GM21619 (cell line): ENCODE results near the gene EPG5.
"Not testable (repeated sequence)": the region's sequence is repeated elsewhere in the genome, so short reads cannot be mapped to it uniquely, and the experiment has no call there.

ENCODE experiments used
- ATAC-seq: cut with Tn5 transposase; IDR thresholded peaks from one replicate; pipeline ENCODE4 v1.9.1; 2021; ENCODE audit not compliant: unreplicated experiment

Gene EPG5

DNA sequence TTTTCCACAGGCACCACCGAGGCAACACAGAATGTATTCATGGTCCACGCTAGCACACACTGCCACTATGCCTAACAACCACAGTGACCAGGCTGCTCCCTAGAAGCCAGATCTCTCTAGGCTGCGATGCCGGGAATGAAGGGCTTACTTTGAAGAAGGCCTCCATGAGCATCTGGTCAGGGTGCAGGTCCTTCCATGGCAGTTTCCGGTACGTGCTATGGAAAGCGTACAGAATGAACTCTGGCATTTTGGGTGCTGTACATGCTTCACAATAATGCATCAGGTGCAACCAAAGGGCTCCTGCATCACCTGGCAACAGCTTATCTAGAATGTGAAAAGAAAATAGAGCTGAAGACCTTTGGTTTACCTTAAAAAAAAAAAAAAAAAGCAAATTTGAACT, 96.7 kb downstream of the EPG5 start:
- no peak for ATAC-seq

DNA sequence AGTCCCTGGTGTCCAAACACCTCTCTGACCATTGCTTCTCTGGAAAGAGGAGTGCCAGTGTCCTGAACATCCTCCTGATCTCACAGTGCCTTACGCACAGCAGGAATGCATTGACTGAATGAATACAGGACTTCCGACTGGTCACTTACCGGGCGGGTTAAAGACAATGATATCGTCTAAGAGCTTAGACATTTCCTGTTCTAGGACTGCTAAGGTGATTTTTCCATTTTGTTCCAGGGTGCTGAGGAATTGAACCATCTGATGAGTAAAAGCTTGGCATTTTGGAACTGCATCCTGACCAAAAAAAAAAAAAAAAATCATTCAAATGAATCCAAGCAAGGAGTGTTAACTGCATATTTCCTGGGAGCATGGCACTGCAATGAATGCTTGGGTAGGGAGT, 101.7 kb downstream of the EPG5 start:
- ATAC-seq: no peak

DNA sequence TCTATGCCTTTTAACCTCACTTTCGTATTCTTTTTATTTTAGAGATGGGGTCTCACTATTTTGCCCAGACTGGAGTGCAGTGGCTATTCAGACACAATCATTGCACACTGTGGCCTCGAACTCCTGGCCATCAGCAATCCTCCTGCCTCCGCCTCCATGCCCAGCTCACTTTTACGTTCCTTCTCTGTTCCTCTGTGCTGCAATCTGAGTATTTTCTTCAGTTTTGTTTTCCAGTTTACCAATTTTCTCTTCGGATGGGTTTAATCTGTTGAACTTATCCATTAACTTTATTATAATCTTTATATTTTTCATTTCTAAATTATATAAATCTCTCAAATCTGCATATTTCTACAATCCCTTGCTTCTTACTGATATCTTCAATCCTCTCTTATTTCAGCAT, 103.0 kb downstream of the EPG5 start:
- ATAC-seq: no peak

DNA sequence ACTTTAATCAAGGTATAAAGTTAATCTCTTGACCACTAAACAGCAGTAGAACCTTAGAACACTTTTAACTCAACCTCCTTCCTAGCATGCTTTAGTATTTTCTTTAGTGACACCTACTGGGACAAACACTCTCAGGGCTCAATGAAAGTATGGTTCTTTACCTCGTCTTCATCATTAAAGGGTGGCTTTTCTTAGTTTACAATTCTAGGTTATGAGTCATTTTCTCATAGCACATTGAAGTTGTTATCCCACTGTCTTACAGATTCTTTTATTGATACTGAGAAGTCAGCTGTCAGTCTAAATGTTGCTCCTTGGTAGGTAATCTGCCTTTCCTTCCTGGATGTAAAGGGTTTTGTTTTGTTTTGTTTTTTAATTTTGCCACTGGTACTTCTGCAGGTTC, 103.7 kb downstream of the EPG5 start:
- no peak for ATAC-seq

DNA sequence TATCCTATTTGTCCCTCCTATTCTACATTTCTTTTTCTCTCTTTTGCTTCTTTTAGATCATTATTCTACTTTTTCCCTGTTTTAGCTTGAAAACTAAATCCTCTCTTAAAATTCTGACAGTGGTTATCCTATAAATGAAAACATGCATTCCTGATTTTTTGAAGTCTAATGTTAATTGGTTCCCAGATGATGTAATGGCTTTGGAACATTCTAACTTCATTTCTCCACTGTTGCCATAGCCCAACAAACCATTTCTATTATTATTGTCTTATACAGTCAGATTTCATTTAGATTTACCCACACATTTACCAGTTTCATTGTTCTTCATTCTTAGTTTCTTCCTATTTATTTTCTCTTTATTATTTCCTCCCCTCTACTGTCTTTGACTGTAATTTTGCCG, 105.2 kb downstream of the EPG5 start:
- no peak for ATAC-seq

DNA sequence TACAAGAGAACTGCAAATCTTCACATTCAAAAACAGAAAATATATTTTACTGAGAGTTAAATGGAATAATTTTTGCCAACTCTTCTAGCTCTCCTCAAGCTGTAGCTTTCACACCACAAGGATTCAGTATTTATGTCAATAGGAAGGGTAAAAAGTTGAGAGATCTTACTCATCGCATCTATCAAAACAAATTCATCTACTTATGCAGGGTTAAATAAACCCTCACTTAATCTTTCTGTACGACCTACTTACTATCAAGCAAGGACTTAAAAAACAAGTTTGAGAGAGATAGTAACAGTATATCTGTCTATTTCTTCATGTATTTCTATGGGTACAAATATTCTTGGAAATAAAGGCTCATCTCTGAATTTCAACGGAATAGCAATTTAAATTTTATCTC, 106.2 kb downstream of the EPG5 start:
- ATAC-seq: no peak

DNA sequence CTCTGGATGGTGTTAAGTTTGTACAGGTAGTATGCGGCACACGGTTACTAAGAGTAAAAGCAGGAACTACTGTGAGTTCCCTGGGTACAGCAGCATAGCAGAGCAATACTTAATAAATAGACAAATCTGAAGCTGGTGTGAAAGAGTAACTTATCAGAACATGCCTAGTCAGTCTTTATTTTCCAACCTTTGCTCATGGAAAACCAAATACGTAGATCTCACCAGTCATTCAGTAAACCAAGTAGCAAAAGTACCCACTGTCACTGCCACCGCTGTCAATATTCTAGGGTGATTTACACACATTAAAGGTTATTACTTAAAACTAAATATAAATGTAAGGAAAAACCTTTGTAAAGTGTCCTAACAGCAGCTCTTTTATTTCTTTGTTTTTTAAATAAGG, 106.6 kb downstream of the EPG5 start:
- ATAC-seq: no peak

DNA sequence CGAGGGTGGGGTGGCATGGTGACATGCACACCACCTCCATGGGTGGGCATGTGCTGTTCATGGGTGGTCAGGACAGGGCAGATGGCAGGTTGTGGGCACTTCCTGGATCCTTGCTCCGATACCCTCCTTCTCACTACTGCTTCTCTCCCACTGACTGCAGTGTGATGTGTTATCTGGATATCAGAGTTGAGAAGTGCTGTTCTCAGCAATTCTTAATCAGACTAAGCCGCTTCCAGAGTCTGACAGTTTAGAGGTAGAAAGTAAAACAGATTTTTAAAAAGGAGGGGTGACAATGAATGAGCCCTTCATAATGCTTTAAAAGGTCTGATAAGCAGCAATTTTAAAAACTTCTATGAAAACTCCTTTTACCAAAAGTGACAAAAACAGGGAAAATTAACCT, 107.8 kb downstream of the EPG5 start:
- no peak for ATAC-seq

DNA sequence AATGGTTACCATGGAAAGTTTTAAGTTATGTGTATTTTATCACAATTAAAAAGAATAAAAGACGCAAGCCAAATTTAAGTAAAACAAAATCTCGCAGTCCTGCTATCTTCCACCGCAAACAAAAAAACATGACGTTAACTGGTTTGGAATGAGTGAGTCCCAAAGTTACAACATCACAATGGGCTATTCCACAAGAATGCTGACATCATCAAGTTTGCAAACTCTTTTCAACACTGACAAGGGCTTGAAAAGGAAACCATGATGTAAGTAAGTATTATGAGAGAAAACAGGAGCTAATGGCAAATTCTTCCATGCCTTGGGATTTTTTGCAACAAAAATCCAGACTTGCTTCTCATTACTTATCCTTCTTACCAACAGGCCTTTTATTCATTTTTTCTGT, 110.6 kb downstream of the EPG5 start:
- no peak for ATAC-seq

DNA sequence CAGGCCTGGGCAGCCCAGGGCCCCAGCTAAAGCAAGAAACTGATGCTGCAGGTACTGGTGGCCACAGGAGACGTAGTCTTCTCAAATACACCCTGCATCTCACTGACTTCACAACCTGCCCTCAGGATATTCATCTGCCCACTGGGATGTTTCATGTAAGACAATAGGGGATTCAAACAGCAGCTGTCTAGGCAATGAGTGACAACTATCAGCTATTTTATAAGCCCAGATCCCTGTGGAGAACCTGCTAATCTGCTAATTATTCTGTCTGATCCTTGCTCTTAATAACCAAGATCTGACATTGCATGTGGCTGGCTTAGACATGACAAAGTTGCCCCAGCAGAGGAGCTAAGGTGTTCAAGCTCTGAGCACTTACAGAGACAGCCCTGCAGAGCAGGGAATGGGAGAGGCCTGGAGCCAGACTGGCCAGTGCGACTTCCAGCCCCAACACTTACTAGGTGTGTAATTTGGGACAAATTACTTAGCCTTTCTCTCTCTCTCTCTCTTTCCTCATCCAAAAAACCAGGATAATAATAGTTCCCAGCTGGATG, 113.0 kb downstream of the EPG5 start:
- no peak for ATAC-seq

DNA sequence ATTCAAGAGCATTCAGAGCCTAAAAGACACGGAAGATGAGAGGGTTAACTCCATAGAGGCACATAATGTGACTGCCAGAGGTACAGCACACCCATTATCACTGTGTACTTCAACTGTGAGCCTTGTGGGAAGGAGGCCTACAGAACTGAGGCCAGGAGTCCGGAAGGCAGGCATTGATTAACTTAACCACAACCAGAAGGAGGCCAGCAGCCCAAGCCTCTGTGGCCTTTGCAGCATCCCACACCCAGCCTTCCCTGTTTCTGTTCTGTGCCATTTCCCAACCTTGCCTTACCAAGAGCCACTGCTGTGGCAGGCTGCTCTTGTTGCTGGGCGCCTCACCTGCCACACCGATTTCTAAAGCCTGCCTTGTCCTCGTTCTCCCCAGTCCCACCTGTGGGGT, 114.5 kb downstream of the EPG5 start:
- ATAC-seq: no peak

DNA sequence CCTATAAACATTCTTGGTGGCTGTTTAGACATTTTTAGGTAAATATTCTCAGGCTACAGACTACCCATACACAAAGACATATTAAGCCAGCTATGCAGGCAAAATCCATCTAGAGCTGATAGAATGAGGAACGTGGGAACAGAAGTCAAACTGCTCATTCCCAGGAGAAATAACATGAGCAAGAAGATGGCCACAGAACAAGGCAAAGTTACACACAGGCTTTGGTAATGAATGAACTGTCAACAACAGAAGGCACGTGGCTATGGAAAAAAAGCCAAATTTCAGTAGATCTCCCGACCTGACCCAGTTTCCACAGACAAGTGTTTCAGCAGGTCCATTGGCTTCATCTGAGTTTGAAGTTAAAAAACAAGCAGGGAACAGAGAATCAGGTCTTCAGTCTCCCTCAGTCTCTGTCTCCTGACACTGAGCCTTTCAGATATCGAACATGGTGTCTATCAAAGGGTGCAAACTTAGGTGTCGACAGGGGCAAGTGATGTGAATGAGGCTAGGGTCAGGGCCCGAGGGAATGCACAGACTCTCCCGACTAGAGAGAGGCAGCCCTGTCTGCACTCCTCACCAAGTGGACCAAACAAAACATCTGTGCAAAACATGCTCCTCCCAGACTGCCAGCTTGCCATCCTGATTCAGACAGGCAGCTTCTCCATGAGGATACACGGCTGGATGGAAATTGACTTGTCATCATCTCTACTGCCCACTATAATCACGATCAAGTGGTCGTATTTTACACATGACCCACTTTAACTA, 115.8 kb downstream of the EPG5 start:
- ATAC-seq: no peak

DNA sequence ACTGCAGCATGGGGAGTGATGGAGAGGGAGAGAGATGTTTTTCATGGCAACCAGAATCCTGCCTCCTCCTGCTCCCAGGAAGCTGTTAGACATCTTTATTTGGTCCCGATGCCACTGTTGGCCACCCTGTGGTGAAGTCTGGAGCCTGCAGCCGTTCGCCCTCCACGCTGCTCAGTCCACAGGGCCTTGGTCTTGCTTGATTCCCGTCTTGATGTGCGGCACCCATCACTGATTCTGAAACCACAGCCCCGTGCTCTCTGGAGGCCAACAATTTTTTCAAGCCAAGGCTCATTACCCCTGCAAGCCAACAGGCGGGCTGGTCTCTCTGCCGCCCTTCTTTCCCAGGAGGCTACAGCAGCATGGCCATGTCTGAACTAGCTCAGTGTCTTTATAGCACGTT, 117.1 kb downstream of the EPG5 start:
- peak; percentile 64 for ATAC-seq

DNA sequence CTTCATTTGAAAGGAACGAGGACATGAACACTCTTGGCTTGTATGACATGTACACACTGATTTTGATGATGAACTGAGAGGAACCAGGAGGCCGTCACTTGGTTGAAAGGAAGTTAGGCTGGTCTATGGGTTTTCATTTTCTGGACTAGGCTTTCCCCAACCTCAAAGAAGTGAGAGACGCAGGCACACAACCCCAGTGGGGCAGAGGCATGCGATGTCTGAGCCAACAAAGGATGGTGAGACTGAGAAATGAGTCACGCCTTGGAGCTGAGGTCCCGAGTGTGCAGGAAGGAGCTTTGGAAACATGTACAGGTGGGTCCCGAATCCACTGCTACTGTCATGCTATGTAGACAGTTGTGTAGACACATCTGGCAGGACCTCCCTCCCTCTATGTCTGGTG, 117.6 kb downstream of the EPG5 start:
- no peak for ATAC-seq

DNA sequence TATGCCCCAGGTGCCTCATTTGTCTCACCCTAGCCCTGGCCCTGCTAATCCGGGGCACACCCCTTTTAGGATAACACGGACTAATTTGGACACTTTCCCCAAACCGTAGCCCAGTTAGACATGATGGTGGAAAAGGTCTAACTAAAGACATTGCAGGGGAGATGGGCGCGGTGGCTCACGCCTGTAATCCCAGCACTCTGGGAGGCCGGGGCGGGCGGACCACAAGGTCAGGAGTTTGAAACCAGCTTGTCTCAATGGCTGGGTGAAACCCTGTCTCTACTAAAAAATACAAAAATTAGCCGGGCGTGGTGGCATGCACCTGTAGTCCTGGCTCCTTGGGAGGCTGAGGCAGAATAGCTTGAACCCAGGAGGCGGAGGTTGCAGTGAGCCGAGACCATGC, 118.5 kb downstream of the EPG5 start:
- not testable (repeated sequence) for ATAC-seq

DNA sequence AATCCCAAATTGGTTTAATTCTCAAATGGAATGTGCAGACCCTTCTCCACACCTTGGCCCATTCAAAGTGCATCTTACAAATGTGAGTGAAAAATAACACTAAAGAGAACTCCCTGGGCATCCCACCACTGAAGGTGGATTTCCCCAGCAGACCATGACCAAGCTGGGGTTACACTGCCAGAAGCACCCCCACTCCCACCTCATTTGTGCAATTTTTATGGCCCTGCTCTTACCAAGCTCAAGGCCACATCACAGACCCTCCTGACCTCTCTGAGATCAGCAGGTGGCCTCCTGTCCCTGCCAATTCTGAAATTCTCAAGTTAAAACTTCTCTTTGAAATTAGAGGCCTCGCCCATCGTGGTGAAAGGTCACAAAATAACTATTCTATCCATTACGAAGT, 120.0 kb downstream of the EPG5 start:
- ATAC-seq: no peak

DNA sequence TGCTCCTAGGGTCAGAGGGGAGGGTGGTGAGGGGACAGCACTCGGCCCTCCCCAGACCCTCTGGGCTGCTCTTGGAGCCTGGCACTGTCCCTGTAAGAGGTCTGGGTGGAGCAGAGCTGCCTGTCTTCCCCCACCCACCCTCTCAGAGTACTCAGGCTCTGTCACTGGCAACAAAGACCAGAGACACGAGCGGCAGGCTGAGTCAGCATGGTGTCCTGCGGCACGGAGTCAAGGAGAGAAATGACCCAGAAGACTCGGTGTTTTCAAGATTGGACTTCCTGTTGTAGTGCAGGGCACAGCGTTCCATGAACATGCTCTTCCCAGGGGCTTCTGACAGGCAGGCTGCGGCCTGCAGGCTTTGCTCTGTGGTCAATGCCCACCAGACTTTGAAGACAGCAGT, 121.7 kb downstream of the EPG5 start:
- no peak for ATAC-seq

DNA sequence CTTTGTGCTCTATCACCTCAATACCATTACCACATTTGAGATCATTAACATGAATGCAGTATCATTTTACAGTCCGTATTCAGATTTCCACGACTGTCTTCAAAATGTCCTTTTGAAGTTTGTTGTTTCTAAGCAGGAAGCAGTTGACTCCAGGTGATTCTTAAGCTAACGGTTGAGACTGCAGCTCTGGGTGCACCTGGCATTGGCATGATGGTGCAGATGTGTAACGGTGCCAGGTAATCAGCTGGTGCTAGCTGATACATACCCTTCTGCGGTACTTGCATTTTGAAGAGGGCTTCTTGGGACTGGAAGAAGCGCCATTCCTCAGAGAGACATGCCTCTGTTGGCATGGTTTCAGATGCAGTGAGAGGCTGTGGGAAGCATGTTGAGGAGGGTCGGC, 122.2 kb downstream of the EPG5 start:
- no peak for ATAC-seq

DNA sequence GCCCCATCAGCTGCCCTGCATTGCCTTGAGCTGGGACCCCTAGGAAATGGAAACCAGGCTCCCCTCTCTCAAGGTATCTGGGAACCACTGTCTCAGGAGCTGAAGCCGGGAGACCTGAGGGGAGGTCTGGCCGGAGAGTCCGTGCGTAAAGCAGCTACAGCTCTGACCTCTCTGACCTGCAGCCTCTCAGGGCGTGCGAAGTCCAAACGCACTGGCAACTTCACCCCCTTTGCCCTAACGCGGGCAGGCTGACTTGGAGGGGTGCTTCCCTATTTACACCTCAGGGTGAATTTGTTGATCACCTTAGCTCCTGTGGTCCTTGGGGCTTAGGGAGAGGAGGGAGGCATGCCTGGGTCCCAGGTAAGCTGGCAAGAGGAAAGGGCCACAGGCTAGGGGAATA, 124.1 kb downstream of the EPG5 start:
- no peak for ATAC-seq

DNA sequence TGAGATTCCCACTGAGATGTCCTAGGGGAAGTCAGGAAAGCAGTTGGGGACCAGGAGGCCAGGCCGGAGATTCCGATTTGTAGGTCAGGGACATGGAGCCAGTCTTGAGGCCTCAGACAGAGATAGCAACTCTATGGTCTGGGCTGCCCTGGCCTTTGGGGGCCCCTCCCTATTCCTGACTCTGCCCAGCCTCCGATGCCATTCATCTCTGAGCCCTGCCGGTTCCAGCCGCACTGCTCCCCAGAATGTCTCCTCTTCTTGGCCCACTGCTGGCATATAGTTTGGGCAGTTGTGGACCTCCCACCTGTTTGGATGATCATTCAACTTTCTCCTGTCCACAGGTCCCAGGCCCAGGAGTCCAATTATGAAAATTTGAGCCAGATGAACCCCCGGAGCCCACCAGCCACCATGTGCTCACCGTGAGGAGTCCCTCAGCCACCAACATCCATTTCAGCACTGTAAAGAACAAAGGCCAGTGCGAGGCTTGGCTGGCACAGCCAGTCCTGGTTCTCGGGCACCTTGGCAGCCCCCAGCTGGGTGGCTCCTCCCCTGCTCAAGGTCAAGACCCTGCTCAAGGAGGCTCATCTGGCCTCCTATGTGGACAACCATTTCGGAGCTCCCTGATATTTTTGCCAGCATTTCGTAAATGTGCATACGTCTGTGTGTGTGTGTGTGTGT, 125.2 kb downstream of the EPG5 start:
- ATAC-seq: no peak

DNA sequence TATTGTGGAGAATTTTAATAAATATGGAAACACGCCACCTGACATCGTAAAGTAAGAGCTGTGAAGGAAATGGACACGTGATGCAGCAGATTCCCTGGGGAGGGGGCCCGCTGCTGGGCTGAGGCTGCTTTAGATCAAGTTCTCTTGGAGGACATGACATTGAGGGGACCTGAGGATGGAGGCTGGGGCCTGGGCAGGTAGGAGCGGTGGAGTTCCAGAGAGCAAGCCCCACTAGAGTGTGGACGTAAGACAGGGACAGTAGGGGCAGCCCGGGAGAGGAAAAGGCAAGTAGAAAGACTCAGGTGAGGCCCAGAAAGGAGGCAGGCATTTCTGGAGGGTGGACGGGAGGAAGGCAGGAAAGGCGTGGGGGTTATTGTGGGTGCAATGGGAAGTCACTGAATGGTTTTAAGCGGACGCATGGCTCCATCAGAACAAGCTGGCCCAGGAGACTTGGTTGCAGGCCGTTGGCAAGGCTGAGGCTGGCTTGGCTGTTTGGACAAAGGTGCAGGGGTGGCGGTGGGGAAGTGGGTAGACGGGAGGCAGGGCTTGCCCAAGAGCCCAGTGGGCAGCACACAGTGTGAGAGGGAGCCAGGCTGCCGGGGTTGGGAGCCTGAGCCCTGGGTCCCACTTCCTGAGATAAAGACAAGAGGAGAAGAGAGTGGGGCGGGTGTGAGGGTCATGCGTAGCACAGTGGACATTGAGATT, 125.9 kb downstream of the EPG5 start:
- ATAC-seq: no peak
